Endothelial cell of umbilical vein (primary cell): ENCODE data around the gene SPIB. TPM values are rescaled to one million over a fixed set of nuclear protein-coding genes. Genes with fewer than 3 reads are reported as not detected.

Source experiments
- BruUV-seq: library from RNA; stranded (reverse); fragments of 400-500 nt; replicated peaks from 2 replicates; lab custom pipeline; 2021; lab: Mats Ljungman, UMichigan
- CTCF ChIA-PET: fragments of 300-600, 350-600 bp; sonication (Branson Sonifier 250); formaldehyde crosslinking; loops from one replicate; lab custom pipeline; 2021; ENCODE audit warnings: antibody characterized with exemption, inconsistent platforms; lab: Charles Lee
- POLR2A ChIA-PET: fragments of 300-600, 350-600 bp; sonication (Branson Sonifier 250); formaldehyde crosslinking; loops from one replicate; lab custom pipeline; 2021; ENCODE audit warnings: antibody characterized with exemption, inconsistent platforms; lab: Charles Lee
- DNase-seq: peaks from one replicate; pipeline ENCODE4 v3.0.0-alpha.2; 2011; ENCODE audit warnings: low read depth, low spot score
- FAIRE-seq: peaks from 2 replicates; lab custom pipeline; 2011; peaks lifted over from hg19 to GRCh38; lab: Jason Lieb, UNC
- H2AFZ ChIP-seq: 2 replicates; pipeline ENCODE4 v1.6.0; 2012; ENCODE audit warnings: low read depth, low read length, control low read depth, inconsistent platforms
- H3K27ac ChIP-seq: 2 replicates; pipeline ENCODE4 v1.5.1; 2011; ENCODE audit warnings: low read depth, mild to moderate bottlenecking, control low read depth, low read length, moderate library complexity; ENCODE audit not compliant: insufficient read depth
- H3K27me3 ChIP-seq, 2 experiments: 2 replicates each; pipeline versions ENCODE4 v1.6.0 to v1.6.1; 2011; ENCODE audit warnings: low read length in 2 of 2, mixed read lengths in 1 of 2; ENCODE audit not compliant: control insufficient read depth in 2 of 2, insufficient read depth in 2 of 2
- H3K36me3 ChIP-seq, 2 experiments: 2 replicates in 1 of 2; 3 replicates in 1 of 2; pipeline ENCODE4 v1.5.1; 2011; ENCODE audit warnings: low read length in 2 of 2, mild to moderate bottlenecking in 1 of 2, moderate library complexity in 1 of 2; ENCODE audit not compliant: control insufficient read depth in 2 of 2, insufficient read depth in 2 of 2; ENCODE audit errors: extremely low read depth in 1 of 2
- H3K4me1 ChIP-seq: 3 replicates; pipeline ENCODE4 v1.5.1; 2011; ENCODE audit warnings: mild to moderate bottlenecking, low read length; ENCODE audit not compliant: control insufficient read depth, insufficient read depth; ENCODE audit errors: extremely low read depth
- H3K4me2 ChIP-seq: 2 replicates; pipeline ENCODE4 v1.6.1; 2011; ENCODE audit warnings: low read length, control low read depth, mixed read lengths; ENCODE audit not compliant: insufficient read depth
- H3K4me3 ChIP-seq, 3 experiments: fragments of 200-600 bp in 1 of 3; sonication (generic), shearing (Covaris generic) in 1 of 3; replicated peaks in 1 of 3; 2 replicates each; pipeline ENCODE4 v1.5.1; 2011 to 2016; ENCODE audit warnings: control low read depth in 3 of 3, low read length in 3 of 3, mild to moderate bottlenecking in 2 of 3, inconsistent platforms in 1 of 3, low read depth in 1 of 3, moderate library complexity in 1 of 3; ENCODE audit not compliant: insufficient read depth in 1 of 3
- H3K79me2 ChIP-seq: 2 replicates; pipeline ENCODE4 v1.6.0; 2012; ENCODE audit warnings: low read length, inconsistent platforms; ENCODE audit not compliant: control insufficient read depth, insufficient read depth
- H3K9ac ChIP-seq: replicated peaks from 2 replicates; pipeline ENCODE3; 2011; ENCODE audit warnings: low read length, control low read depth; ENCODE audit not compliant: insufficient read depth; ENCODE audit errors: extremely low read depth
- H3K9me1 ChIP-seq: replicated peaks from 3 replicates; pipeline ENCODE4 v1.6.0; 2011; ENCODE audit warnings: mild to moderate bottlenecking, low read length; ENCODE audit not compliant: control insufficient read depth, insufficient read depth; ENCODE audit errors: extremely low read depth
- H3K9me3 ChIP-seq: replicated peaks from 2 replicates; pipeline ENCODE4 v1.5.1; 2012; ENCODE audit warnings: low read length, inconsistent platforms; ENCODE audit not compliant: control insufficient read depth, insufficient read depth
- H4K20me1 ChIP-seq: replicated peaks from 2 replicates; pipeline ENCODE3; 2011; ENCODE audit warnings: mild to moderate bottlenecking, low read length; ENCODE audit not compliant: control insufficient read depth, insufficient read depth; ENCODE audit errors: extremely low read depth
- EZH2 ChIP-seq: IDR thresholded peaks from 2 replicates; pipeline ENCODE4 v1.6.1; 2012; ENCODE audit warnings: borderline replicate concordance, low read depth, mild to moderate bottlenecking, moderate library complexity, low read length, inconsistent platforms; ENCODE audit not compliant: severe bottlenecking
- FOS ChIP-seq: IDR thresholded peaks from 2 replicates; pipeline ENCODE4 v1.6.1; 2011; ENCODE audit warnings: mild to moderate bottlenecking, low read length, moderate library complexity, borderline replicate concordance; ENCODE audit not compliant: insufficient read depth
- GATA2 ChIP-seq: IDR thresholded peaks from 2 replicates; pipeline ENCODE4 v1.7.0; 2011; ENCODE audit warnings: low read depth, mild to moderate bottlenecking, moderate library complexity, mixed read lengths, low read length; ENCODE audit not compliant: insufficient read length, insufficient read depth
- JUN ChIP-seq: IDR thresholded peaks from 2 replicates; pipeline ENCODE4 v1.6.1; 2011; ENCODE audit warnings: borderline replicate concordance, low read depth; ENCODE audit not compliant: insufficient read length, insufficient read depth
- MYC ChIP-seq: IDR thresholded peaks from one replicate; pipeline ENCODE4 v1.6.1; 2011; ENCODE audit warnings: mild to moderate bottlenecking, low read depth, low read length
- POLR2A ChIP-seq: IDR thresholded peaks from 2 replicates; pipeline ENCODE4 v1.6.1; 2012; ENCODE audit warnings: low read depth, mild to moderate bottlenecking, control low read depth, low read length
- POLR2AphosphoS5 ChIP-seq: IDR thresholded peaks from 2 replicates; pipeline ENCODE4 v1.6.1; 2012; ENCODE audit warnings: low read depth, mild to moderate bottlenecking, control low read depth, low read length, moderate library complexity; ENCODE audit not compliant: insufficient read depth
- dilution Hi-C: fragments of 300-500 bp; cut with MboI; formaldehyde crosslinking; loops from one replicate; pipeline ENCODE4 v1.15.0; 2019; ENCODE audit warnings: low sequenced_read_pairs; ENCODE audit not compliant: extremely low pct_ligation_motif_present
- intact Hi-C: fragments of 100-400 bp; cut with micrococcal nuclease; formaldehyde crosslinking; loops from one replicate; pipeline ENCODE4 v1.10.0; 2022
- polyA plus RNA-seq, 4 experiments: library from polyadenylated mRNA; depleted of rRNA in 3 of 4; stranded (reverse) in 3 of 4; unstranded in 1 of 4; fragments of >200 nt; gene quantifications; 2 replicates each; pipeline versions ENCODE4 v1.2.1 to v1.2.3, GENCODE V29; 2011 to 2012; ENCODE audit warnings: missing spikeins in 1 of 4
- total RNA-seq: library from RNA; stranded (reverse); gene quantifications from 2 replicates; pipeline ENCODE4 v1.2.3, GENCODE V29; 2021
- TF ChIP-seq, protein P1 (sequence below), 2 donors: IDR thresholded peaks; 1 replicate in 1 of 2; 2 replicates in 1 of 2; pipeline ENCODE4 v1.5.1; 2011; ENCODE audit warnings: low read length in 2 of 2, mild to moderate bottlenecking in 2 of 2, moderate library complexity in 2 of 2, control low read depth in 1 of 2, inconsistent platforms in 1 of 2, low read depth in 1 of 2; ENCODE audit not compliant: insufficient read depth in 1 of 2; ENCODE audit errors: extremely low read depth in 1 of 2
- TF ChIP-seq, protein P2 (sequence below): IDR thresholded peaks from 2 replicates; pipeline ENCODE4 v1.6.1; 2011; ENCODE audit not compliant: insufficient read depth, insufficient read length

SPIB gene
- total and polyA plus RNA-seq, 2 donors (not counting 3 experiments of a cell fraction or from before 2014, with no cell fraction given) = not detected

DNA sequence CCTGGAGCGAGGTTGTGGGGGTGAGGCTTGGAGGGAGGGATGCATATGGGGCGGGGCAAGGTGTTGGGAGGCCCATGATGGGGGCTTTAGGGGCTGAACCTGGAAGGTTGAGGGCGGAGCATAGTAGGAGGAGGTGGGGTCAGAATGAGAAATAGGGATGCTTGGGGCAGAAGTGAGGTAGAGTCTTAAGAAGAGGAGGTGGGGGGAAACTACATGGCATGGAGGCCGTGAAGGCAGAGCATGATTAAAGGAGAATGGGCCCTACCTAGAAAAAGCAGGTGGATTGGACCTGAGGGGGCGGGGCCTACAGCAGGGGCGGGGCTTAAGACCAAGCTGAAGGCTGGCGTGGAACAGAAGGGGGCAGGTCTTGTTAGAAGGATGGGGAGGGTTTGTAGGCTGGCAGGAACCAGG is 41.7 kb upstream of the SPIB start:
- H3K9me3 ChIP-seq = no peaks in the 10 kb centered on the region
- CTCF ChIA-PET = interaction anchor here (0.8 kb wide), 1 partner anchor 8 kb away, joined by 3 read pairs; no protein-coding TSS in a partner anchor
- DNase-seq = peak; percentile 14

More for the DNA sequence above, 41.7 kb upstream of the SPIB start:
- TF ChIP-seq EZH2 = no peak
- TF ChIP-seq, protein P1, sequence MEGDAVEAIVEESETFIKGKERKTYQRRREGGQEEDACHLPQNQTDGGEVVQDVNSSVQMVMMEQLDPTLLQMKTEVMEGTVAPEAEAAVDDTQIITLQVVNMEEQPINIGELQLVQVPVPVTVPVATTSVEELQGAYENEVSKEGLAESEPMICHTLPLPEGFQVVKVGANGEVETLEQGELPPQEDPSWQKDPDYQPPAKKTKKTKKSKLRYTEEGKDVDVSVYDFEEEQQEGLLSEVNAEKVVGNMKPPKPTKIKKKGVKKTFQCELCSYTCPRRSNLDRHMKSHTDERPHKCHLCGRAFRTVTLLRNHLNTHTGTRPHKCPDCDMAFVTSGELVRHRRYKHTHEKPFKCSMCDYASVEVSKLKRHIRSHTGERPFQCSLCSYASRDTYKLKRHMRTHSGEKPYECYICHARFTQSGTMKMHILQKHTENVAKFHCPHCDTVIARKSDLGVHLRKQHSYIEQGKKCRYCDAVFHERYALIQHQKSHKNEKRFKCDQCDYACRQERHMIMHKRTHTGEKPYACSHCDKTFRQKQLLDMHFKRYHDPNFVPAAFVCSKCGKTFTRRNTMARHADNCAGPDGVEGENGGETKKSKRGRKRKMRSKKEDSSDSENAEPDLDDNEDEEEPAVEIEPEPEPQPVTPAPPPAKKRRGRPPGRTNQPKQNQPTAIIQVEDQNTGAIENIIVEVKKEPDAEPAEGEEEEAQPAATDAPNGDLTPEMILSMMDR (IDR thresholded peaks at IDR 0.05; ENCODE audit: extremely low read depth in 1 of 2, insufficient read depth in 1 of 2, low read depth in 1 of 2, low read length in 2 of 2) = no peak
- no peak for TF ChIP-seq POLR2A
- TF ChIP-seq JUN = no peak
- TF ChIP-seq, protein P2, sequence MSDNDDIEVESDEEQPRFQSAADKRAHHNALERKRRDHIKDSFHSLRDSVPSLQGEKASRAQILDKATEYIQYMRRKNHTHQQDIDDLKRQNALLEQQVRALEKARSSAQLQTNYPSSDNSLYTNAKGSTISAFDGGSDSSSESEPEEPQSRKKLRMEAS = no peak
- TF ChIP-seq MYC = no peak
- TF ChIP-seq GATA2 = no peak
- TF ChIP-seq POLR2AphosphoS5 = no peak
- no peak for TF ChIP-seq FOS
- intact Hi-C loops (loop anchor here (2.0 kb wide), 3 partner anchors 54 to 348 kb away; partner anchors contain the start of gene JOSD2), dilution Hi-C loops (no loop called here)
- Histone ChIP-seq H3K4me2 (no peak overlapping the region), H3K79me2 (peaks cover 1% of the 10 kb centered on the region), H2AFZ (no peak overlapping the region), H3K27me3 (no peaks in the 10 kb centered on the region), H3K36me3 (peaks cover 6 to 30% of the 10 kb centered on the region in 2 experiments), H3K4me3 (peak overlapping the region in 1 of 3 experiments; percentile 15), H3K4me1 (peaks cover 13% of the 10 kb centered on the region), H4K20me1 (no peaks in the 10 kb centered on the region), H3K9me1 (no peaks in the 10 kb centered on the region), H3K27ac (no peak overlapping the region), H3K9ac (no peak overlapping the region)
- no TSS peak for BruUV-seq
- POLR2A ChIA-PET = no interaction called here
- FAIRE-seq = no peak
